K562 (cell line): Measurements from ENCODE around the gene ZNHIT3. TPM values are rescaled to one million over a fixed set of nuclear protein-coding genes. Genes with fewer than 3 reads are reported as not detected.

Experiments used
- BCLAF1 ChIP-seq, 2 experiments: fragments of 450-650 bp in 1 of 2; IDR thresholded peaks; 2 replicates each; pipeline ENCODE4 v1.6.1; 2011 to 2017; ENCODE audit warnings: low read depth in 2 of 2, antibody characterized with exemption in 1 of 2, borderline replicate concordance in 1 of 2, low read length in 1 of 2, mild to moderate bottlenecking in 1 of 2, mixed read lengths in 1 of 2; ENCODE audit not compliant: control insufficient read depth in 1 of 2
- EGR1 ChIP-seq: fragments of 450-650 bp; conservative IDR thresholded peaks from 2 replicates; pipeline ENCODE4 v1.6.1; 2017; ENCODE audit warnings: mild to moderate bottlenecking
- HDAC1 ChIP-seq, 2 experiments: fragments of 450-650 bp; IDR thresholded peaks; 2 replicates each; pipeline ENCODE4 v1.6.1; 2016 to 2017; ENCODE audit warnings: inconsistent platforms in 1 of 2, mild to moderate bottlenecking in 1 of 2, moderate library complexity in 1 of 2
- PKNOX1 ChIP-seq: fragments of 450-650 bp; IDR thresholded peaks from 2 replicates; pipeline ENCODE4 v1.6.1; 2016
- RREB1 ChIP-seq: fragments of 250-450 bp; sonication (Bioruptor Pico); IDR thresholded peaks from 2 replicates; pipeline ENCODE4 v1.4.0; 2020
- TSC22D4 ChIP-seq: fragments of 450-650 bp; IDR thresholded peaks from 2 replicates; pipeline ENCODE4 v1.6.1; 2016; ENCODE audit warnings: missing genetic modification characterization, missing biosample characterization, control low read depth
- ZC3H8 ChIP-seq: fragments of 450-650 bp; IDR thresholded peaks from 2 replicates; pipeline ENCODE4 v1.6.1; 2017
- ZNF740 ChIP-seq, 3 experiments: fragments of 200-800 bp in 1 of 3; sonication (Bioruptor generic) in 1 of 3; sonication (generic) in 1 of 3; formaldehyde crosslinking in 1 of 3; IDR thresholded peaks; 2 replicates each; pipeline versions ENCODE4 v1.6.1 to v1.8.0; 2016 to 2022; ENCODE audit warnings: mild to moderate bottlenecking in 2 of 3, missing compliant biosample characterization in 2 of 3, missing genetic modification characterization in 2 of 3, missing genetic modification reagents in 1 of 3
- polyA plus RNA-seq, 8 experiments: library from polyadenylated mRNA; depleted of rRNA in 4 of 8; stranded (reverse) in 5 of 8; unstranded in 3 of 8; fragments of >200 nt; fragmentation: Nextera tagmentation in 2 of 8; fragmentation: Illumina TruSeq in 1 of 8; extraction: Ambion mirVana in 2 of 8; extraction: Trizol in 1 of 8; gene quantifications; 2 replicates each; pipeline versions ENCODE4 v1.2.1 to v1.2.3, GENCODE V29; 2011 to 2014; ENCODE audit warnings: inconsistent platforms in 1 of 8, missing spikeins in 1 of 8
- total RNA-seq, 7 experiments: library from RNA; depleted of rRNA in 6 of 7; stranded (reverse); fragments of >200 nt in 6 of 7; fragmentation: Illumina TruSeq in 2 of 7; extraction: Trizol in 2 of 7; gene quantifications; 2 replicates each; pipeline versions ENCODE4 v1.2.1 to v1.2.3, GENCODE V29; 2011 to 2021; ENCODE audit warnings: low replicate concordance in 1 of 7

Gene ZNHIT3
- total and polyA plus RNA-seq, 9 of the 15 experiments (the other 6 are each of a cell fraction or from before 2014, with no cell fraction given): 45.0 to 300 (median 88.4) TPM

- TF ChIP-seq BCLAF1 (IDR thresholded peaks at IDR 0.05; ENCODE audit: borderline replicate concordance in 1 of 2, control insufficient read depth in 1 of 2, low read depth in 2 of 2, low read length in 1 of 2): 0 out of 4 replicates have a peak, but pooled peaks of 1 of the 2 experiments have one; percentile 30
- no peak for TF ChIP-seq TSC22D4
- TF ChIP-seq RREB1 (CRISPR knock-in tag): 0 out of 2 replicates have a peak, but pooled peaks have one; percentile 9
- peak; percentile 43 for TF ChIP-seq EGR1
- peak; percentile 29 for TF ChIP-seq PKNOX1
- TF ChIP-seq HDAC1 (IDR thresholded peaks at IDR 0.05): peak; percentile 6 to 95; a peak in 3 of 4 replicates
- no peak for TF ChIP-seq ZNF740 (CRISPR knock-in tag; IDR thresholded peaks at IDR 0.05)
- no peak for TF ChIP-seq ZNF740 (tag; IDR thresholded peaks at IDR 0.05)
- TF ChIP-seq ZC3H8: no peak
These were observed 48.6 kb downstream of the ZNHIT3 start, which contains the start of the genes MYO19 and PIGW (continued) for GRCh38 chr17:36534840-36535668.
